Ishikawa (cell line): ENCODE data around the gene NR1H4.

ENCODE experiments used
- CREB1 ChIP-seq: IDR thresholded peaks from 2 replicates; pipeline ENCODE4 v1.6.1; 2012; ENCODE audit warnings: low read depth
- FOXM1 ChIP-seq: IDR thresholded peaks from 2 replicates; pipeline ENCODE4 v1.6.1; 2012; ENCODE audit warnings: low read depth, borderline replicate concordance
- MAX ChIP-seq: IDR thresholded peaks from 2 replicates; pipeline ENCODE4 v1.6.1; 2012
- NFIC ChIP-seq: IDR thresholded peaks from 2 replicates; pipeline ENCODE4 v1.6.1; 2012
- REST ChIP-seq: IDR thresholded peaks from 2 replicates; pipeline ENCODE4 v1.6.1; 2012; ENCODE audit warnings: low read depth, mild to moderate bottlenecking
- USF1 ChIP-seq: IDR thresholded peaks from 2 replicates; pipeline ENCODE4 v1.6.1; 2012
- YY1 ChIP-seq: IDR thresholded peaks from 2 replicates; pipeline ENCODE4 v1.6.1; 2012; ENCODE audit warnings: low read depth

GRCh38 chr12:100494026-100494425 lies 20.4 kb downstream of the NR1H4 start:
- TF ChIP-seq MAX: no peak
- no peak for TF ChIP-seq REST
- no peak for TF ChIP-seq CREB1
- TF ChIP-seq NFIC: no peak
- TF ChIP-seq FOXM1: no peak
- no peak for TF ChIP-seq YY1
- no peak for TF ChIP-seq USF1
